K562 (cell line): ENCODE measurements around the gene MPL. TPM values are rescaled to one million over a fixed set of nuclear protein-coding genes. Genes with fewer than 3 reads are reported as not detected.

ENCODE experiments used
- CTBP1 ChIP-seq: fragments of 450-650 bp; IDR thresholded peaks from 2 replicates; pipeline ENCODE4 v1.6.1; 2016; ENCODE audit warnings: borderline replicate concordance
- MAFG ChIP-seq: fragments of 450-650 bp; conservative IDR thresholded peaks from 2 replicates; pipeline ENCODE4 v1.6.1; 2016; ENCODE audit warnings: missing genetic modification characterization, missing compliant biosample characterization
- YBX1 ChIP-seq: fragments of 450-650 bp; IDR thresholded peaks from 2 replicates; pipeline ENCODE4 v1.7.1; 2016; ENCODE audit warnings: mild to moderate bottlenecking
- polyA plus RNA-seq, 8 experiments: library from polyadenylated mRNA; depleted of rRNA in 4 of 8; stranded (reverse) in 5 of 8; unstranded in 3 of 8; fragments of >200 nt; fragmentation: Nextera tagmentation in 2 of 8; fragmentation: Illumina TruSeq in 1 of 8; extraction: Ambion mirVana in 2 of 8; extraction: Trizol in 1 of 8; gene quantifications; 2 replicates each; pipeline versions ENCODE4 v1.2.1 to v1.2.3, GENCODE V29; 2011 to 2014; ENCODE audit warnings: inconsistent platforms in 1 of 8, missing spikeins in 1 of 8
- total RNA-seq, 7 experiments: library from RNA; depleted of rRNA in 6 of 7; stranded (reverse); fragments of >200 nt in 6 of 7; fragmentation: Illumina TruSeq in 2 of 7; extraction: Trizol in 2 of 7; gene quantifications; 2 replicates each; pipeline versions ENCODE4 v1.2.1 to v1.2.3, GENCODE V29; 2011 to 2021; ENCODE audit warnings: low replicate concordance in 1 of 7
- TF ChIP-seq, protein P1 (sequence below): sonication (generic); formaldehyde crosslinking; IDR thresholded peaks from 2 replicates; pipeline ENCODE4 v1.8.1; 2023; ENCODE audit warnings: mild to moderate bottlenecking, missing genetic modification reagents
- TF ChIP-seq, protein P2 (sequence below), 2 experiments: fragments of 450-650 bp in 1 of 2; sonication (generic) in 1 of 2; formaldehyde crosslinking; conservative IDR thresholded peaks; 2 replicates each; pipeline versions ENCODE4 v1.4.0 to v1.8.1; 2020 to 2022; ENCODE audit warnings: mild to moderate bottlenecking in 1 of 2, missing genetic modification reagents in 1 of 2
- TF ChIP-seq, protein P3 (sequence below), 2 experiments: fragments of 450-650 bp; formaldehyde crosslinking in 1 of 2; IDR thresholded peaks; 2 replicates each; pipeline versions ENCODE4 v1.4.0 to v1.6.1; 2014 to 2020; ENCODE audit warnings: mild to moderate bottlenecking in 2 of 2, borderline replicate concordance in 1 of 2, low read depth in 1 of 2
- TF ChIP-seq, protein P4 (sequence below), 2 experiments: fragments of 450-650 bp; IDR thresholded peaks; 2 replicates each; pipeline ENCODE4 v1.6.1; 2016; ENCODE audit warnings: mild to moderate bottlenecking in 2 of 2, borderline replicate concordance in 1 of 2, low read depth in 1 of 2, moderate library complexity in 1 of 2

MPL gene
- total and polyA plus RNA-seq, 9 of the 15 experiments (the other 6 are each of a cell fraction or from before 2014, with no cell fraction given) = not detected

DNA sequence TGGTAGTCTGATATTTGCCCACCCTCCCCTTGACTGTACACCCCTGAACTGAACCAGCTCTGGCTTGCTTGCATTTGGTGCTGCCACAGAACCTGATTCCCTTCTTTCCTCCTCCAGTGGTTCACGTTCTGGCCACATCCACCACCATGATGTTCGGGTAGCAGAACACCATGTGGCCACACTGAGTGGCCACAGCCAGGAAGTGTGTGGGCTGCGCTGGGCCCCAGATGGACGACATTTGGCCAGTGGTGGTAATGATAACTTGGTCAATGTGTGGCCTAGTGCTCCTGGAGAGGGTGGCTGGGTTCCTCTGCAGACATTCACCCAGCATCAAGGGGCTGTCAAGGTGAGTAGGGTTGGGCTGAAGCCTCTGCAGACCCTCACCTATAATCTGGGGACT lies 23.0 kb downstream of the MPL start (continued):
- TF ChIP-seq, protein P1, sequence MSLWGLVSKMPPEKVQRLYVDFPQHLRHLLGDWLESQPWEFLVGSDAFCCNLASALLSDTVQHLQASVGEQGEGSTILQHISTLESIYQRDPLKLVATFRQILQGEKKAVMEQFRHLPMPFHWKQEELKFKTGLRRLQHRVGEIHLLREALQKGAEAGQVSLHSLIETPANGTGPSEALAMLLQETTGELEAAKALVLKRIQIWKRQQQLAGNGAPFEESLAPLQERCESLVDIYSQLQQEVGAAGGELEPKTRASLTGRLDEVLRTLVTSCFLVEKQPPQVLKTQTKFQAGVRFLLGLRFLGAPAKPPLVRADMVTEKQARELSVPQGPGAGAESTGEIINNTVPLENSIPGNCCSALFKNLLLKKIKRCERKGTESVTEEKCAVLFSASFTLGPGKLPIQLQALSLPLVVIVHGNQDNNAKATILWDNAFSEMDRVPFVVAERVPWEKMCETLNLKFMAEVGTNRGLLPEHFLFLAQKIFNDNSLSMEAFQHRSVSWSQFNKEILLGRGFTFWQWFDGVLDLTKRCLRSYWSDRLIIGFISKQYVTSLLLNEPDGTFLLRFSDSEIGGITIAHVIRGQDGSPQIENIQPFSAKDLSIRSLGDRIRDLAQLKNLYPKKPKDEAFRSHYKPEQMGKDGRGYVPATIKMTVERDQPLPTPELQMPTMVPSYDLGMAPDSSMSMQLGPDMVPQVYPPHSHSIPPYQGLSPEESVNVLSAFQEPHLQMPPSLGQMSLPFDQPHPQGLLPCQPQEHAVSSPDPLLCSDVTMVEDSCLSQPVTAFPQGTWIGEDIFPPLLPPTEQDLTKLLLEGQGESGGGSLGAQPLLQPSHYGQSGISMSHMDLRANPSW (CRISPR knock-in tag) = no peak
- no peak for TF ChIP-seq CTBP1
- TF ChIP-seq, protein P2, sequence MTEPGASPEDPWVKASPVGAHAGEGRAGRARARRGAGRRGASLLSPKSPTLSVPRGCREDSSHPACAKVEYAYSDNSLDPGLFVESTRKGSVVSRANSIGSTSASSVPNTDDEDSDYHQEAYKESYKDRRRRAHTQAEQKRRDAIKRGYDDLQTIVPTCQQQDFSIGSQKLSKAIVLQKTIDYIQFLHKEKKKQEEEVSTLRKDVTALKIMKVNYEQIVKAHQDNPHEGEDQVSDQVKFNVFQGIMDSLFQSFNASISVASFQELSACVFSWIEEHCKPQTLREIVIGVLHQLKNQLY (CRISPR knock-in tag; conservative IDR thresholded peaks at IDR 0.05) = no peak
- TF ChIP-seq MAFG (tag) = no peak
- TF ChIP-seq, protein P3, sequence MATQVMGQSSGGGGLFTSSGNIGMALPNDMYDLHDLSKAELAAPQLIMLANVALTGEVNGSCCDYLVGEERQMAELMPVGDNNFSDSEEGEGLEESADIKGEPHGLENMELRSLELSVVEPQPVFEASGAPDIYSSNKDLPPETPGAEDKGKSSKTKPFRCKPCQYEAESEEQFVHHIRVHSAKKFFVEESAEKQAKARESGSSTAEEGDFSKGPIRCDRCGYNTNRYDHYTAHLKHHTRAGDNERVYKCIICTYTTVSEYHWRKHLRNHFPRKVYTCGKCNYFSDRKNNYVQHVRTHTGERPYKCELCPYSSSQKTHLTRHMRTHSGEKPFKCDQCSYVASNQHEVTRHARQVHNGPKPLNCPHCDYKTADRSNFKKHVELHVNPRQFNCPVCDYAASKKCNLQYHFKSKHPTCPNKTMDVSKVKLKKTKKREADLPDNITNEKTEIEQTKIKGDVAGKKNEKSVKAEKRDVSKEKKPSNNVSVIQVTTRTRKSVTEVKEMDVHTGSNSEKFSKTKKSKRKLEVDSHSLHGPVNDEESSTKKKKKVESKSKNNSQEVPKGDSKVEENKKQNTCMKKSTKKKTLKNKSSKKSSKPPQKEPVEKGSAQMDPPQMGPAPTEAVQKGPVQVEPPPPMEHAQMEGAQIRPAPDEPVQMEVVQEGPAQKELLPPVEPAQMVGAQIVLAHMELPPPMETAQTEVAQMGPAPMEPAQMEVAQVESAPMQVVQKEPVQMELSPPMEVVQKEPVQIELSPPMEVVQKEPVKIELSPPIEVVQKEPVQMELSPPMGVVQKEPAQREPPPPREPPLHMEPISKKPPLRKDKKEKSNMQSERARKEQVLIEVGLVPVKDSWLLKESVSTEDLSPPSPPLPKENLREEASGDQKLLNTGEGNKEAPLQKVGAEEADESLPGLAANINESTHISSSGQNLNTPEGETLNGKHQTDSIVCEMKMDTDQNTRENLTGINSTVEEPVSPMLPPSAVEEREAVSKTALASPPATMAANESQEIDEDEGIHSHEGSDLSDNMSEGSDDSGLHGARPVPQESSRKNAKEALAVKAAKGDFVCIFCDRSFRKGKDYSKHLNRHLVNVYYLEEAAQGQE (IDR thresholded peaks at IDR 0.05; ENCODE audit: borderline replicate concordance) = no peak
- TF ChIP-seq, protein P3 (CRISPR knock-in tag; IDR thresholded peaks at IDR 0.05; ENCODE audit: low read depth) = no peak
- no peak for TF ChIP-seq YBX1
- TF ChIP-seq, protein P4, sequence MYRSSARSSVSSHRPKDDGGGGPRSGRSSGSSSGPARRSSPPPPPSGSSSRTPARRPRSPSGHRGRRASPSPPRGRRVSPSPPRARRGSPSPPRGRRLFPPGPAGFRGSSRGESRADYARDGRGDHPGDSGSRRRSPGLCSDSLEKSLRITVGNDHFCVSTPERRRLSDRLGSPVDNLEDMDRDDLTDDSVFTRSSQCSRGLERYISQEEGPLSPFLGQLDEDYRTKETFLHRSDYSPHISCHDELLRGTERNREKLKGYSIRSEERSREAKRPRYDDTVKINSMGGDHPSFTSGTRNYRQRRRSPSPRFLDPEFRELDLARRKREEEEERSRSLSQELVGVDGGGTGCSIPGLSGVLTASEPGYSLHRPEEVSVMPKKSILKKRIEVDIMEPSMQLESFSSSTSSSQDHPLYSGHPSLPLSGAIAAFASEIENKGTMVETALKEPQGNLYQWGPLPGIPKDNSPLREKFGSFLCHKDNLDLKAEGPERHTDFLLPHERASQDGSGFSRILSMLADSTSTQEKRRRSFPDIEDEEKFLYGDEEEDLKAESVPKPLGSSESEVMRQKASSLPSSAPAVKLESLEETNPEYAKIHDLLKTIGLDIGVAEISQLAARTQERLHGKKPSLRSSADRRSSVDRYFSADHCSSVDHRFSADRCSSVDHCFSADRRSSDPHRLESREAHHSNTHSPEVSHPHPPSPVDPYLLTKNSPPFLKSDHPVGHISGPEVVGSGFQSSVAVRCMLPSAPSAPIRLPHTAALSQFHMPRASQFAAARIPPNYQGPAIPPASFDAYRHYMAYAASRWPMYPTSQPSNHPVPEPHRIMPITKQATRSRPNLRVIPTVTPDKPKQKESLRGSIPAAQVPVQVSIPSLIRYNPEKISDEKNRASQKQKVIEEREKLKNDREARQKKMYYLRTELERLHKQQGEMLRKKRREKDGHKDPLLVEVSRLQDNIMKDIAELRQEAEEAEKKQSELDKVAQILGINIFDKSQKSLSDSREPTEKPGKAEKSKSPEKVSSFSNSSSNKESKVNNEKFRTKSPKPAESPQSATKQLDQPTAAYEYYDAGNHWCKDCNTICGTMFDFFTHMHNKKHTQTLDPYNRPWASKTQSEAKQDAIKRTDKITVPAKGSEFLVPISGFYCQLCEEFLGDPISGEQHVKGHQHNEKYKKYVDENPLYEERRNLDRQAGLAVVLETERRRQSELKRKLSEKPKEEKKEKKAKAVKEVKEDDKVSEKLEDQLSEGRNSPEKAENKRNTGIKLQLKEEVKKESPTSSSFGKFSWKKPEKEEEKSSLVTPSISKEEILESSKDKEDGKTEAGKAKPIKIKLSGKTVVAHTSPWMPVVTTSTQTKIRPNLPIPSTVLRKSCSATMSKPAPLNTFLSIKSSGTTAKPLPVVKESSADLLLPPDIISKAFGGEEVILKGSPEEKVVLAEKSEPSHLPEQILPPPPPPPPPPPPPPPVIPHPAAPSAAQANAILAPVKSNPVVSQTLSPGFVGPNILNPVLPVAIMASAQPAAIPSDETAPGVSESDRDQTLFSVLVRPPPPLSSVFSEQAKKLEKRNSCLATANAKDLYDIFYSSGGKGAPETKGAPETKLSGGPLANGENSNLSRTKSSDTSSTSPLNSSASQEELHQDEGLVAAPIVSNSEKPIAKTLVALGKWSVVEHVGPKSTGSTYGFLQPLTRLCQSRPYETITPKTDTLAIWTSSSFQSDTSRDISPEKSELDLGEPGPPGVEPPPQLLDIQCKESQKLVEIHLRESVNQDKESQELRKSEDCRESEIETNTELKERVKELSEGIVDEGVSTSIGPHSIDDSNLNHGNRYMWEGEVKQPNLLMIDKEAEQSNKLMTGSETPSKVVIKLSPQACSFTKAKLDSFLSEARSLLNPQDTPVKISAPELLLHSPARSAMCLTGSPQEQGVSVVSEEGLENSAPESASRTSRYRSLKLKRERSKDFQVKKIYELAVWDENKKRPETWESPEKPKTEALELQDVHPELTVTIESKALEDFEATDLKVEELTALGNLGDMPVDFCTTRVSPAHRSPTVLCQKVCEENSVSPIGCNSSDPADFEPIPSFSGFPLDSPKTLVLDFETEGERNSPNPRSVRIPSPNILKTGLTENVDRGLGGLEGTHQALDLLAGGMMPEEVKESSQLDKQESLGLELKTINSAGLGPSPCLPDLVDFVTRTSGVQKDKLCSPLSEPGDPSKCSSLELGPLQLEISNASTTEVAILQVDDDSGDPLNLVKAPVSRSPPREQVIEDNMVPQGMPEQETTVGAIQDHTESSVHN (IDR thresholded peaks at IDR 0.05; ENCODE audit: borderline replicate concordance in 1 of 2, low read depth in 1 of 2) = no peak
